G401 (cell line): ENCODE measurements around the gene TARS2. TPM values are rescaled to one million over a fixed set of nuclear protein-coding genes. Genes with fewer than 3 reads are reported as not detected.

Experiments used
- DNase-seq: peaks from one replicate; pipeline ENCODE4 v3.0.0-alpha.2; 2015; ENCODE audit warnings: low spot score
- in situ Hi-C: cut with HindIII; loops from 2 replicates; pipeline ENCODE4 v1.10.0; 2016; ENCODE audit warnings: low sequenced_read_pairs, mixed read lengths
- total RNA-seq: library from RNA; depleted of rRNA; stranded (reverse); fragments of >200 nt; shearing (Covaris generic); gene quantifications from 2 replicates; pipeline ENCODE4 v1.2.3, GENCODE V29; 2014

The TARS2 gene
- total RNA-seq, 1 experiment from 2014 or later = 36.7 TPM

DNA sequence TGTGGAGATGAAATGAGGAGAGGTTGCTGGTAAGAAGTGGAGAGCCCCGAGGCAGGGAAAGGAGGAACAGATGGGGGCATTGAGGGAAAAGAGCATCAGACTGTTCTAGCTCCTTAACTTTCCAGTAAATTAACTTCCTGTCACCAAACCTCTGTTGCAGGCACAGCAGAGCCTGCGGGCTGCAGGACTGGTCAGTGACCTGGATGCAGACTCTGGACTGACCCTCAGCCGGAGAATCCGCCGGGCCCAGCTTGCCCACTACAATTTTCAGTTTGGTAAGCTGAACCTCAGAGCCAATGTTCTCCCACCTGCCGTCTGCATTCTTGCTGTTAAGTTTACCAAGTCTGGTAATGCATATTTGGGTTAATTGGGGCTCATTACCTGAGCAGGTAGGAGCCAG is 18.2 kb downstream of the TARS2 start:
- DNase-seq = no peak
- in situ Hi-C loops = no loop called here

DNA sequence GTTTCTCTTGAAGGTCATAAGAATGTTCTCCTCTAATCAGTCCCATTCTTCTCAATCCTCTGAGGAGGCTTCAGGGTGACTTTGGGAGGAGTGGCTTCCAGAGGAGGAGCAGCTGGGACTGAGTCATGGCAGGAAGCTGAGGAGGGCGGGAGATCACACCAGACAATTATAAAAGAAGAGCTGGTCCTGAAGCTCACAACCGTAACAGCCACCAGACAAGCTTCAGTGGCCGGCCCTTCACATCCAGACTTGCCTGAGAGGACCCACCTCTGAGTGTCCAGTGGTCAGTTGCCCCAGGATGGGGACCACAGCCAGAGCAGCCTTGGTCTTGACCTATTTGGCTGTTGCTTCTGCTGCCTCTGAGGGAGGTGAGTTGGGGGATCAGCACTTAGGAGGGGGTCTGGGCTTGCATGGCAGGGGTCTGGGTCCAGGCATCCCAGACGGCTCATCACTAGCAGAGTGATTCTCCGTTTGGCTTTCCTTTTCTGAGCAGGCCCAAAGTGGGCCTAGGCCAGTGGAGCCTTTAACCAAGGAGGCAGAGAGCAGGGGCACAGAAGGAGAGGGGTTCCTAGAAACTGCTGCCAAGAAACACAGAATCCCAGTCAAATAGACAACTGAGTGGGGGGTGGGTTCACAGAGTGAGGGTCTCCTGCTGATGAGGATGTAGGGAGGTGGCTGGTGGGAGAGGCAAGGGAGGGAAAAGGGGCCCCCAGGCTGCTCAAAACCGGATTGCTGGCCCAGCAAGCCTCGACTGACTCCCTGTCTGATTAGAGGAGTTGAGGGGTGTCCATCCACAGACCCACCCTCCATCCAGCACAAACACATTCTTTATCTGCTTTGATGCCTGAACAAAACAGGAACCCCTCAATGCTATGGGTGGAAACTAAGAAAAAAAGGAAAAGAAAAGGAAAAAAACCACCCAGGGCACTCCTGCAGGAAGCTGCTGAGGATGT is 21.0 kb downstream of the TARS2 start, which contains the start of gene ECM1:
Gene ECM1, plus strand, starts transcription at position 198 of the 953 bp plus-strand sequence. Its CDS starts 101 bp downstream, at position 299.
- in situ Hi-C loops = no loop called here
- no peak for DNase-seq

DNA sequence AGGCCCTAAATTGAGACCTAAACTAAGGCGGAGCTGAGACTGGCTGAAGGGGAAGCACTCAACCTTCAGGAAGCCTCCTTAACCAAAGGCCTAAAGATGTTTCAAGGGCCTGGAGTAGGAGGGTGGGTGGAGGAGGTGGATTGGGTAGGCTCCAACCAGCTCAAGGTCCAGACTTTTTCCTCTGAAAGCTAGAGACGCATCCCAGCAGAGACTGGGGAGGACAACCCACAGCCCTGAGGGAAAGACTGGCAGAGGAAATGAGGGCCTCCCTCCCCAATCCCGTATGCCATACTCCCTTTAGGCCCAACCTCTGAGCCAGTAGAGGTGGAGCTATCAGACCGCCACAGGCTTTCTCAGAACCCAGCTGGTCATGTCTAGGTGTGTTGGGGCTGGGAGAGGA is 21.8 kb downstream of the TARS2 start:
- no peak for DNase-seq
- in situ Hi-C loops = no loop called here

DNA sequence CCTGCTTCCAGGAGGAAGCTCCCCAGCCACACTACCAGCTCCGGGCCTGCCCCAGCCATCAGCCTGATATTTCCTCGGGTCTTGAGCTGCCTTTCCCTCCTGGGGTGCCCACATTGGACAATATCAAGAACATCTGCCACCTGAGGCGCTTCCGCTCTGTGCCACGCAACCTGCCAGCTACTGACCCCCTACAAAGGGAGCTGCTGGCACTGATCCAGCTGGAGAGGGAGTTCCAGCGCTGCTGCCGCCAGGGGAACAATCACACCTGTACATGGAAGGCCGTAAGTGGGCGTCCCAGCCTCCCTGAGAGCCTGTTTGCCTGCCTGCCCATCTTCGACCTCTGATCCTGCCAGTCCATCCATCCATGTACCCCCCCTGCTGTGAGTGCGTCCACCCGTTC is 24.3 kb downstream of the TARS2 start:
- DNase-seq = no peak
- in situ Hi-C loops = no loop called here

DNA sequence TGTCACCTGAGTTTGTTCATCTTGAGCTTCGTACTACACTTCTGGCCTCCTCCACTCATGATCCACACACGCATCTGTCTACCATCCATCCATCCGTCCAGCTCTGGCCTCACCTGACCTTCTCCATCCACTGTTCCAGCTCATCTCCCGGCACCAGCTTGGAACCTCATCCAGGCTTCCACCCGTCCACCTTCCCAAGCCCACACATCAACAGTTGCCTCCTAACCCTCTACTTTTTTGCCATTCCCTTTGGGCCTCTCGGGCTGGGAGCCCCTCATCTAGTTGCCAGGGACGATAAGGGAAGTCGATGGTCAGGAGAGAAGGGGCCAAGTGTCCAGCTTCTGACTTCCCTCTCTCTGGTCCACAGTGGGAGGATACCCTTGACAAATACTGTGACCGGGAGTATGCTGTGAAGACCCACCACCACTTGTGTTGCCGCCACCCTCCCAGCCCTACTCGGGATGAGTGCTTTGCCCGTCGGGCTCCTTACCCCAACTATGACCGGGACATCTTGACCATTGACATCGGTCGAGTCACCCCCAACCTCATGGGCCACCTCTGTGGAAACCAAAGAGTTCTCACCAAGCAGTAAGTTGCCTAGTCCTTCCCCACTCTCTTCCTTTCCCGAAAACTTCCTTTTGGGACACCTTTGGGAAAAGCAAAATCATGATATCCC is 24.9 kb downstream of the TARS2 start:
- in situ Hi-C loops = no loop called here
- no peak for DNase-seq

DNA sequence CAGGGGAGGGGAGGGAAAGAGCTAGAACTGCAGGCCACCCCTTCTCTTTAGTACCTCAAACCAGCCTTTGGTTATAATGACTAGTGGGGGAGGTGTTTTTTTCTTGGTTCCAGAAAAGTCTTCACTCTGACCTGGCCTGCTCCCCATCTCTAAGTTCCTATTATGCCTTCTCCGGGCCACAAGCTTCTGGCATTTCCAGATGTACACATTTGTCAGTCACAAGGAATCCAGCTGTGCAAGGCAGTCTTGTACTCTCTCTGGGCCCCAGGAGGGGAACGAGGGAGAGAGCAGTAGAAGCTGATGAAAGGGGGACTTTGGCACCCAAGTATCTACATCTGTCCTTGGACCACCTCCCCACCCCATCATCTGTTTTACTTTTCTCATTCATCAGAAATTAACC is 25.6 kb downstream of the TARS2 start:
- no peak for DNase-seq
- in situ Hi-C loops = no loop called here

DNA sequence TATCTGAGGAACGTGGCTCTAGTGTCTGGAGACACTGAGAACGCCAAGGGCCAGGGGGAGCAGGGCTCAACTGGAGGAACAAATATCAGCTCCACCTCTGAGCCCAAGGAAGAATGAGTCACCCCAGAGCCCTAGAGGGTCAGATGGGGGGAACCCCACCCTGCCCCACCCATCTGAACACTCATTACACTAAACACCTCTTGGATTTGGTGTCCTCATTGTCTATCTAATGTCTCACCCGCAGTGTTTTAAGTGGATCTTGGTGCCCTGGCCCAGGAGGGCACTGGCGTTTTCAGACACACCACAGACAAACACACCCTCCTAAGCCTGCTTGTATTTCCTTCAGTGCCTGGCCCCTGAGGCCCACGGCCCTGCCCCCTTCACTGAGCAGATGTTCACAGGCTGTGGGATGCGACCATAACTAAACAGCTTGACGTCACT is 26.2 kb downstream of the TARS2 start:
- no peak for DNase-seq
- in situ Hi-C loops = no loop called here

DNA sequence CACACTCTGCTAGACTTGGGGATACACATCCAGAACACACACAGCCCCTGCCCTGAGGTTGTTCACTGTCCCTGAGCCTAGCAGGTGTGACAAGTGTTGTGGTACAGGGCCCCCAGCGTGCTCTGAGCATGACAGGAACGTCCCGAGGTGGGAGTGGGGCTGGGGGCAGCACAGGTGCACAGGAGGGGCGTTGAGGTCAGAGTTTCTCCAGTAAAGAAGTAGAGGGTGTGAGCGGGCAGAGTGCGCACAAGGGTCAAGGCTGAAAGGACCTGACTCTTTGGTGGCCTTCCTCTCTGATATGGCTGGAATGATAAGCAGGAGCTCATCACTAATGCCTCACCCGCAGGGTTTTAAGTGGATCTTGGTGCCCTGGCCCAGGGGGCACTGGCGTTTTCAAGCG is 27.0 kb downstream of the TARS2 start:
- in situ Hi-C loops = no loop called here
- no peak for DNase-seq

DNA sequence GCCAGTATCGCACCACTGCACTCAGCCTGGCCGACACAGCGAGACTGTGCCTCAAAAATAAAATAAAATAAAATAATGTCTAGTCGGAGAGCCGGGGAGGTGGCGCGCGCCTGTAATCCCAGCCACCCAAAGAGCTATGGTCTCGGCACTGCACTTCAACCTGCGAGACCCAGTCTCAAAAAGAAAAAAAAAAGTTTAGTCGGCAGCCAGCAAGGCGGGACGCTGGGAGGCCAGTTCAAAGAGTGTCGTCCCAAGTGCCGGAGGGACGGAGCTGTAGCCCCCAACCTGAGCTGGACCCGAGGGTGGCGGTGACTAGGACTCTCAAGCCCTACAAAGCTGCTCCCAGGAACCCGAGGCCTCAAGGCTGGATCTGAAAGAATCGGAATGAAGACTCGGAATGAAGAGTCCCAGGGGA is 27.7 kb downstream of the TARS2 start:
- in situ Hi-C loops = no loop called here
- DNase-seq = no peak

DNA sequence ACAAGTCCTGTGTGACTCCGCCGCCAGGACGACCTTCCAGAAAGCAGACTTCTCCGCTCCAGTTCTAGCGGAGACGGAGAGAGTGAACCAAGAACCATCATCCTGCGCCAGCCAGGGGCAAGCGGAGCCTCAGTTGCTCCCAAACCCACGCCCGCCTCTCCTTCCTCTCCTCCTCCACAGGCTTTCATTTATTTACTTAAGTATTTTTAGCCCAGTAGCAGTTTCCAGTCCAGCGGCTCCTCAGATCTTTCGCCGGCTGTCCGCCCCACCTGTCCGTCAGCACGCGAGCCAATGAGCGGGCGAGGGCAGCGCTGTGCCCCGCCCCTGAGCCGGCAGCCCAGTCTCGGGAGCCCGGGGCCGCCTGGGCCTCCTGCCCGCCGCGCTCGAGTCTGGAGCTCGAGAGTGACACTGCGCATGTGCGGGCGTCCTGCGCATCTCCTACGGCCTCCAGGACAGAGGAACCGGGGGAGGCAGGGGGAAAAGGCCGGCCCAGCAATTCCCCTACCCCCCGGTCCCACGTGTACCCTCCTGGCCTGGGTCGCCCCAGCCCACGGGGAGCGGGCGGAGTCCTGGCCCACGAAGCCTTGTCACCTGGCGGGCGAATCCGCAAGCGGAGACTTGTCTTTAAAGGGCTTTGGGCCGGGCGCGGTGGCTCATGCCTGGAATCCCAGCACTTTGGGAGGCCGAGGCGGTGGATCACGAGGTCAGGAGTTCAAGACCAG is 28.3 kb downstream of the TARS2 start, which contains the start of gene FALEC:
Gene FALEC, plus strand, starts transcription at position 425 of the 722 bp plus-strand sequence.
- in situ Hi-C loops = no loop called here
- DNase-seq = peak; percentile 98

DNA sequence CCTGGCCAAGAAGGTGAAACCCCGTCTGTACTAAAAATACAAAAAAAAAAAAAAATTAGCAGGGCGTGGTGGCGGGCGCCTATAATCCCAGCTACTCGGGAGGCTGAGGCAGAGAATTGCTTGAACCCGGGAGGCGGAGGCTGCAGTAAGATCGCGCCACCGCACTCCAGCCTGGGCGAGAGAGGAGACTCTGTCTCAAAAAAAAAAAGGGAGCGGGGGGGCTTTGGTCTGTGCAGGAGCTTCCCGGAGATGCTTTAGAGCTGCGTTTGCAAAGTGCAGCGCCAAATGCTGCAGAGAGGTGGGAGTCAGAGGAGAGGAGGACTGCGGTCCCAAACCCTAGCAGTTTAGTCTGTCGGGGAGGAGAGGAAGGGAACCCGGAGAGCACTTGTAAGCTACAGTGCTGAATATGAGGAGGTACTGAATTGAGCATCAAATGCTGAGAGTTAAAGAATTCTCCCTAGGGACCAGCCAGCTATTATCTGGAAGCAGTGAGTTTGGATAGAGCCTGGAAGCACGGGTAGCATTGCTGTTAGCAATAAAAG is 28.9 kb downstream of the TARS2 start:
- in situ Hi-C loops = no loop called here
- peak; percentile 63 for DNase-seq

DNA sequence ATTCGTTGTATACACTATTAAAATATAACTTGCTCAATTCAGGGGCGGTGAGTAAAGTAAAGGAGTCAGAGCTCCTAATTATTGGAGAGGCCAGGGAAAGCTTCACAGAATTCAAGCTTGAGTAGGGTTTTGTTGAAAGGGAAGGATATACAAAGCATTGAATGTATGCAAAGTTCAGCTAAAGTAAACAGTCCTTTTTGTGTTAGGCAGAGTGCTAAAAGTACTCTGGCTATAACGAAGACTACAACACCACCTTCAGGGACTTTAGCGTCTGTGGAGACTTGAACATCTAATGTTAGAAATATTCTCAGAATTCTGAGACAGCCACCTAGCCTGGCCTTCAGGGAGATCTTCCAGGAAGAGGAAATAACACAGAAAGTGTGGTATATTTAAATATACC is 29.4 kb downstream of the TARS2 start:
- in situ Hi-C loops = no loop called here
- DNase-seq = peak; percentile 58

DNA sequence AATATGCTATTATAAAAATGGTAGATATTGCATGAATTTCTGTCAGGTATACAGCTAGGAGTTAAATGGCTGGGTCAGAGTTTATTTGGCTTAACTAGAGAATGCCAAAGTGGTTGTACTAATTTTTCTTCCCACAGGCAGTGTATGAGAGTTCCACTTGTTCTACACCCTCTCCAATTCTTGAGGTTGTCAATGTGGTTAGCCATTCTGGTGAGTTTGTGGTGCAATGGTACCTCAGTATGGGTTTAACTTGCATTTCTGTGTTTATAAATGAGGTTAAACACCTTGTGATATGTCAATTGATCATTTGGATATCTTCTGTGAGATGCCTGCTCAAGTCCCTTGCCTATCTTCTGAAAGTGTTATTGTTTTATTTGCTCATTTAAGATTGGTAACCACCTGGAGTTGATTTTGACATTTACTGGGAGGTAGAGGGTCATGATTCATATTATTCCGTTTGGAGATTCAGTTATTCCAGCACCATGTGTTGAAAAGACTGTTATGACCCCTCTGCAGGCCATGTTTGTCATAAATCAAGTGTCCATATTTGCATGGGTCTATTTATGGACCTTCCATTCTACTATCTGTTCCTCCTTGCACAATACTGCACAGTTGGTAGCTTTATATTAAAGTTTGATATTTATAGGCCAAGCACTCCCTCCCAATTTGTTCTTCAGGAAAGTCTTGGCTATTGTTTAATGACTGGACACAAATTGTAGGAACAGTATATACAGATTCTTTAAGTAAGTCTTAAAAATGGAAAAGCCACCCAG is 34.2 kb downstream of the TARS2 start:
- no peak for DNase-seq
- in situ Hi-C loops = no loop called here

DNA sequence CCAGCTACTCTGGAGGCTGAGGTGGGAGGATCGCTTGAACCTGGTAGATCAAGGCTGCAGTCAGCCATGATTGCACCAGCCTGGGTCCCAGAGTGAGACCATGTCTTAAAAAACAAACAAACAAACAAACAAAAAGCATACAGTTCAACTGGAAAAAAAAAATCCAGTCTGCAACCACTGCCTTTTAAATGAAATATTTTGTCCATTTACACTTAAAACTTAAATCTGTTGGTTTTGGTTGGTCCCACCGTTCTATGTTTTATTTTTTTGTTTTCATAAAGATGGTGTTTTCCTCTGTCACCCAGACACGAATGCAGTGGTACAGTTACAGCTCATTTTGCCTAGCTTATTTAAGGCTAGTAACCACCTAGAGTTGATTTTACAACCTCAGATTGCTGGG is 38.1 kb downstream of the TARS2 start:
- DNase-seq = no peak
- in situ Hi-C loops = loop anchor here (5.0 kb wide), 1 partner anchor 38 kb away; the partner anchor contains the start of gene TARS2

DNA sequence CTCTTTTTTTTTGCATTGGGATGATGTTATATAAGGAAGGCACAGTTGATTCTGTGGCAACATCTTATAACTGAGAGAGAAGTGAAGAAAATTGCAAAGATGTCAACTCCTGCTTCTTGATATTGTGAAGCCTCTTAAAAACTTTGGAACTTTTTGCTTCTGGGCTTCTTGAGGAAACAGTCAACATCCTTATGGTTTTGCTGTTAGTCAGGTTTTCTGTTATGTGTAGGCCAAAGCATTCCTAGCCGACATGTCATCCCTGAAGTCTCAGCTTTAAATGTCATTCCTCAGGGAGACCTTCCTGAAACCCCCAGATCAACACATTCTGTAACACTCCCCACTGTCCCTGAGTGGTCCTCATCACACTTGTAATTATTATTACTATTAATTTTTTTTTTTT is 41.0 kb downstream of the TARS2 start:
- DNase-seq = no peak
- in situ Hi-C loops = loop anchor here (5.0 kb wide), 1 partner anchor 41 kb away; the partner anchor contains the start of gene TARS2

DNA sequence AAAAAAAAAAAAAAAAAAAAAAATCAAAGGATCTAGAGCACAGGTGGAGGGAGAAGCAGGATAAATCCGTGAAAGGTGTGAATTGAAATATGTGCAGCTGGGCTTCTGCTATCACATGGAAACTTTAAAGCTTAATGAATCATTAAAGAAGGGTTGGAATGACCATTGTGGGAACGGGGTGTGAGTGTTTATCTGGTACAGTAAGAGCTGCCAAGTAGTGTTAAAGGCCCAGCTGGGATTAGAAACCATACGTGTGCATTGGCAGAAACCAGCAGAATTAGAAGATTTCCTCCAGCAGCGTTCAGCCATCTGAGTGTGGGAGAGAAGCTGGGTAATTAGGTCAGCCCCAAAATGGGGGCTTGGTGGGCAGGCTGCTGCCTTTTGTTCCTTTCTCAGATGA is 41.8 kb downstream of the TARS2 start:
- in situ Hi-C loops = loop anchor here (5.0 kb wide), 1 partner anchor 42 kb away; the partner anchor contains the start of gene TARS2
- peak; percentile 58 for DNase-seq

DNA sequence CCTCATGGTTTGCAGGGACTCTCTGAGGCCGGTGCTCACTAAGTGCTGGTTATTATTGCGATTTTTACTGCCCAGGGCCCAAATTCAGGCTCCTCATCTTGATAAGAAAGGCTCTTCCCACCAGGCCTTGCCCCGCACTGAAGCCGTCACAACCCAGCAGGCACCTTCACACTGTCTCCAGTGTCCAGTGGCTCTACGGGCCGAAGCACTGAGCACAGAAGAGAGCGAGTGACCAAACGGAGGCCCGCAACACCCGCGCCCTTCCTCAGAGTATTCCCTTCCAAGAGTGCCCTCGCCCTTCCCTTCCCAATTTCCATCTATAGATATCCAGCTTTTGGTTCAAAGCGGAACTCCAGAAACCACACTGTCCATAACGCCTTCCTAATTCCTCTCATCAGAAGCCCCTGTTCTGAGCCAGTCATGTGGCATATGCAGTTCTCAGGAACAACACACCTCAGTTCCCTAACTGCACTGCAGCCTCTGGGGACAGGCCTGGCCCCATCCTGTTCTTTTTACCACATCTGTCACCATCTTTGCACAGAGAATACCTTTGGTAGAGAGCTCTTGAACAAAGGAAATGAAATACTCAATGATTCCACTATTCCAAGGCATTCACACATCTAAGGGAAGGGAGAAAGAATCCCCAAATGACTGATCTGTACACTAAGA is 43.4 kb downstream of the TARS2 start:
- no peak for DNase-seq
- in situ Hi-C loops = no loop called here

DNA sequence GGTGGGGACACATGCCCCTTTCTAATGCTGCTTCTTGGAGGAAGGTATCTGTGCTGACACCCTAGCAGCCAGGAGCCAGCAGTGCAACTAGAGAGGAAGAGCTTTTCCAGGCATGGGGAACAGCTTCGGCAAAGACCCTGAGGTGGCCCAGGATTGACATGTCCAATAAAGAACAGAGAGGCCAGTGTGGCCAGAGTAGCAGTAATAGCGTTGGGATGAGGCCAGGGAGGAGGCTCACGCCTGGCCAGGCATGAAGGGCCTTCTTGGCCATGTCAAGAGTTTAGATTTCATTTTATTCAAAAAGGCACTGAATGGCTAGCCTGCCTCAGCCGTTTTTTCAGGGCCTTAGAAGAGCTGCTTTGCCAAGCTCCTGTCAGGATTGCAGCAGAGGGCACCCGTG is 45.6 kb downstream of the TARS2 start:
- in situ Hi-C loops = no loop called here
- DNase-seq = no peak
